Liver (tissue), 9 donors: Measurements from ENCODE around the gene SRGAP1. TPM values are rescaled to one million over a fixed set of nuclear protein-coding genes. Genes with fewer than 3 reads are reported as not detected.

ENCODE experiments used
- DNase-seq: peaks from one replicate; pipeline ENCODE4 v3.0.0-alpha.2; 2017; ENCODE audit warnings: low spot score
- H3K27ac ChIP-seq, 2 donors: one replicate each; pipeline ENCODE4 v1.7.0; 2013; ENCODE audit warnings: inconsistent platforms in 2 of 2, low read length in 2 of 2, control low read depth in 1 of 2, low read depth in 1 of 2, mild to moderate bottlenecking in 1 of 2
- H3K27me3 ChIP-seq, 4 donors: one replicate each; pipeline versions ENCODE4 v1.6.1 to v1.7.0; 2013; ENCODE audit warnings: low read length in 3 of 4, inconsistent platforms in 1 of 4, mild to moderate bottlenecking in 1 of 4, moderate library complexity in 1 of 4; ENCODE audit not compliant: control insufficient read depth in 4 of 4, insufficient read depth in 4 of 4
- H3K36me3 ChIP-seq, 4 donors: one replicate each; pipeline versions ENCODE4 v1.6.1 to v1.7.0; 2013; ENCODE audit warnings: low read length in 3 of 4, mild to moderate bottlenecking in 3 of 4, low read depth in 1 of 4, moderate library complexity in 1 of 4; ENCODE audit not compliant: control insufficient read depth in 4 of 4, insufficient read depth in 3 of 4
- H3K4me1 ChIP-seq, 4 donors: one replicate each; pipeline versions ENCODE4 v1.6.1 to v1.7.0; 2013; ENCODE audit warnings: low read length in 3 of 4, mild to moderate bottlenecking in 3 of 4, moderate library complexity in 1 of 4; ENCODE audit not compliant: control insufficient read depth in 4 of 4, insufficient read depth in 4 of 4
- H3K4me3 ChIP-seq, 3 donors: one replicate each; pipeline versions ENCODE4 v1.6.1 to v1.7.0; 2013; ENCODE audit warnings: low read length in 3 of 3, control low read depth in 1 of 3, low read depth in 1 of 3, mild to moderate bottlenecking in 1 of 3
- H3K9ac ChIP-seq, 2 donors: one replicate each; pipeline ENCODE4 v1.7.0; 2013; ENCODE audit warnings: low read length in 2 of 2, mild to moderate bottlenecking in 2 of 2, moderate library complexity in 2 of 2, control low read depth in 1 of 2, low read depth in 1 of 2
- H3K9me3 ChIP-seq, 4 donors: one replicate each; pipeline versions ENCODE4 v1.6.1 to v1.7.0; 2013; ENCODE audit warnings: low read length in 3 of 4; ENCODE audit not compliant: control insufficient read depth in 4 of 4
- CTCF ChIP-seq: fragments of 150-350 bp; IDR thresholded peaks from 2 replicates; pipeline ENCODE4 v1.5.1; 2017; ENCODE audit warnings: improper control_type of control experiment, low read depth, low read length; ENCODE audit not compliant: missing input control
- EGR1 ChIP-seq, 2 donors: IDR thresholded peaks; 2 replicates each; pipeline ENCODE4 v1.6.1; 2016 to 2018; ENCODE audit warnings: antibody characterized with exemption in 2 of 2, low read depth in 2 of 2
- FOXA1 ChIP-seq: IDR thresholded peaks from 2 replicates; pipeline ENCODE4 v1.6.1; 2016; ENCODE audit warnings: antibody characterized with exemption
- GABPA ChIP-seq, 2 donors: IDR thresholded peaks in 1 of 2; conservative IDR thresholded peaks in 1 of 2; 2 replicates each; pipeline ENCODE4 v1.6.1; 2016; ENCODE audit warnings: antibody characterized with exemption in 2 of 2, mild to moderate bottlenecking in 1 of 2, moderate library complexity in 1 of 2
- HNF4A ChIP-seq, 2 donors: conservative IDR thresholded peaks; 2 replicates each; pipeline ENCODE4 v1.6.1; 2016; ENCODE audit warnings: antibody characterized with exemption in 2 of 2, mild to moderate bottlenecking in 2 of 2
- HNF4G ChIP-seq: IDR thresholded peaks from 2 replicates; pipeline ENCODE4 v1.6.1; 2016; ENCODE audit warnings: antibody characterized with exemption
- JUND ChIP-seq, 2 donors: IDR thresholded peaks; 2 replicates each; pipeline ENCODE4 v1.6.1; 2016; ENCODE audit warnings: antibody characterized with exemption in 2 of 2
- MAX ChIP-seq: IDR thresholded peaks from 2 replicates; pipeline ENCODE4 v1.6.1; 2016; ENCODE audit warnings: antibody characterized with exemption
- NR2F2 ChIP-seq: IDR thresholded peaks from 2 replicates; pipeline ENCODE4 v1.6.1; 2016; ENCODE audit warnings: antibody characterized with exemption
- RAD21 ChIP-seq, 2 donors: IDR thresholded peaks; 2 replicates each; pipeline ENCODE4 v1.6.1; 2016; ENCODE audit warnings: antibody characterized with exemption in 2 of 2, mild to moderate bottlenecking in 2 of 2
- RXRA ChIP-seq, 2 donors: IDR thresholded peaks; 2 replicates each; pipeline ENCODE4 v1.6.1; 2017 to 2018; ENCODE audit warnings: antibody characterized with exemption in 2 of 2, mild to moderate bottlenecking in 1 of 2
- SP1 ChIP-seq: IDR thresholded peaks from 2 replicates; pipeline ENCODE4 v1.6.1; 2018; ENCODE audit warnings: antibody characterized with exemption, mild to moderate bottlenecking
- TAF1 ChIP-seq: conservative IDR thresholded peaks from 2 replicates; pipeline ENCODE4 v1.6.1; 2016; ENCODE audit warnings: antibody characterized with exemption, mild to moderate bottlenecking
- YY1 ChIP-seq: IDR thresholded peaks from 2 replicates; pipeline ENCODE4 v1.6.1; 2016; ENCODE audit warnings: antibody characterized with exemption, mild to moderate bottlenecking
- ZBTB33 ChIP-seq: IDR thresholded peaks from 2 replicates; pipeline ENCODE4 v1.6.1; 2016; ENCODE audit warnings: antibody characterized with exemption
- WGBS: extraction: QIAGEN DNeasy Blood & Tissue Kit; methylation state at CpG from one replicate; pipeline ENCODE4 v1.1.7; 2013; 5-methylcytosine and 5-hydroxymethylcytosine counted together
- polyA plus RNA-seq, 2 donors: library from polyadenylated mRNA; stranded (reverse) in 1 of 2; unstranded in 1 of 2; fragments of 200-250 nt in 1 of 2; fragments of >200 nt in 1 of 2; fragmentation: Nextera tagmentation in 1 of 2; extraction: Ambion mirVana in 1 of 2; gene quantifications; one replicate each; pipeline versions ENCODE4 v1.2.1 to v1.2.3, GENCODE V29; 2013 to 2015
- total RNA-seq, 2 donors: library from RNA; depleted of rRNA; stranded (reverse); fragments of >200 nt; gene quantifications; one replicate each; pipeline ENCODE4 v1.2.3, GENCODE V29; 2014
- TF ChIP-seq, protein P1 (sequence below): IDR thresholded peaks from 2 replicates; pipeline ENCODE4 v1.6.1; 2016; ENCODE audit warnings: antibody characterized with exemption
- TF ChIP-seq, protein P2 (sequence below): IDR thresholded peaks from 2 replicates; pipeline ENCODE4 v1.6.1; 2016; ENCODE audit warnings: antibody characterized with exemption, mild to moderate bottlenecking
- donor health status: healthy.
- donor health status: healthy.
- donor health status: healthy.
- donor health status: healthy.
- donor health status: healthy.

SRGAP1 gene
- total and polyA plus RNA-seq, 4 donors = 0.28 to 1.3 (median 0.85) TPM

DNA sequence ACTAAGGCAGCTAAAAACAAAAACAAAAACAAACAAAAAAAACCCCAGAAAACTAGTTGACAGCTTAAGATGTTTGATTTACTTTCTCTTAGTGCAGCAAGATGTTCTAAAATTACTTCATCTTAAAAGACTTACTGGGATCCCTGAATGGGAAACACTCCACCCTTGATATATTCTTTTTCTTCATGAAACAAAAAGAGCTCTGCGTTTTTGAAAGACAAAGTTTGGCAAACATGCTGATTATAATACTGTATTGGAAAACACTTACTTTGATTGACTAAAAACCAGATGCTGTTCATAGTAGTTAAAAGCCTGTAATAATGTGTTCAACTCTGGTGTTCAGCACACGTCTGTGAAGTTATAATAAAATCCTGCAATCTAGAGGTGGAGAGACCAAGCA lies 136.8 kb downstream of the SRGAP1 start:
- peaks cover 0 to 10% (median 2%) of the 10 kb centered on the region in 4 donors for H3K4me1 ChIP-seq
- H3K9me3 ChIP-seq = no peaks in the 10 kb centered on the region
- TF ChIP-seq EGR1 (IDR thresholded peaks at IDR 0.05; ENCODE audit: low read depth in 2 of 2) (no peak), ZBTB33 (no peak), HNF4G (no peak), TAF1 (no peak), JUND (IDR thresholded peaks at IDR 0.05) (no peak), SP1 (no peak), YY1 (no peak), GABPA (IDR thresholded peaks at IDR 0.05 in 1 of 2, conservative IDR thresholded peaks at IDR 0.05 in 1 of 2) (no peak), RXRA (IDR thresholded peaks at IDR 0.05) (no peak), FOXA1 (no peak)
- TF ChIP-seq, protein P1, sequence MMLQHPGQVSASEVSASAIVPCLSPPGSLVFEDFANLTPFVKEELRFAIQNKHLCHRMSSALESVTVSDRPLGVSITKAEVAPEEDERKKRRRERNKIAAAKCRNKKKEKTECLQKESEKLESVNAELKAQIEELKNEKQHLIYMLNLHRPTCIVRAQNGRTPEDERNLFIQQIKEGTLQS = no peak
- TF ChIP-seq, protein P2, sequence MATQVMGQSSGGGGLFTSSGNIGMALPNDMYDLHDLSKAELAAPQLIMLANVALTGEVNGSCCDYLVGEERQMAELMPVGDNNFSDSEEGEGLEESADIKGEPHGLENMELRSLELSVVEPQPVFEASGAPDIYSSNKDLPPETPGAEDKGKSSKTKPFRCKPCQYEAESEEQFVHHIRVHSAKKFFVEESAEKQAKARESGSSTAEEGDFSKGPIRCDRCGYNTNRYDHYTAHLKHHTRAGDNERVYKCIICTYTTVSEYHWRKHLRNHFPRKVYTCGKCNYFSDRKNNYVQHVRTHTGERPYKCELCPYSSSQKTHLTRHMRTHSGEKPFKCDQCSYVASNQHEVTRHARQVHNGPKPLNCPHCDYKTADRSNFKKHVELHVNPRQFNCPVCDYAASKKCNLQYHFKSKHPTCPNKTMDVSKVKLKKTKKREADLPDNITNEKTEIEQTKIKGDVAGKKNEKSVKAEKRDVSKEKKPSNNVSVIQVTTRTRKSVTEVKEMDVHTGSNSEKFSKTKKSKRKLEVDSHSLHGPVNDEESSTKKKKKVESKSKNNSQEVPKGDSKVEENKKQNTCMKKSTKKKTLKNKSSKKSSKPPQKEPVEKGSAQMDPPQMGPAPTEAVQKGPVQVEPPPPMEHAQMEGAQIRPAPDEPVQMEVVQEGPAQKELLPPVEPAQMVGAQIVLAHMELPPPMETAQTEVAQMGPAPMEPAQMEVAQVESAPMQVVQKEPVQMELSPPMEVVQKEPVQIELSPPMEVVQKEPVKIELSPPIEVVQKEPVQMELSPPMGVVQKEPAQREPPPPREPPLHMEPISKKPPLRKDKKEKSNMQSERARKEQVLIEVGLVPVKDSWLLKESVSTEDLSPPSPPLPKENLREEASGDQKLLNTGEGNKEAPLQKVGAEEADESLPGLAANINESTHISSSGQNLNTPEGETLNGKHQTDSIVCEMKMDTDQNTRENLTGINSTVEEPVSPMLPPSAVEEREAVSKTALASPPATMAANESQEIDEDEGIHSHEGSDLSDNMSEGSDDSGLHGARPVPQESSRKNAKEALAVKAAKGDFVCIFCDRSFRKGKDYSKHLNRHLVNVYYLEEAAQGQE = no peak
- H3K27ac ChIP-seq = no peak overlapping the region
- H3K9ac ChIP-seq = no peak overlapping the region
- no peaks in the 10 kb centered on the region for H3K27me3 ChIP-seq
- no peak overlapping the region for H3K4me3 ChIP-seq
- 91% methylated on average over 2 of the region's 2 CpGs for WGBS
- no peaks in the 10 kb centered on the region for H3K36me3 ChIP-seq
- DNase-seq = no peak

- H3K27ac ChIP-seq = no peak overlapping the region
- no peak for TF ChIP-seq FOXA1
- TF ChIP-seq RAD21 (IDR thresholded peaks at IDR 0.05) = no peak
- no peak for TF ChIP-seq NR2F2
- TF ChIP-seq MAX = no peak
- TF ChIP-seq RXRA (IDR thresholded peaks at IDR 0.05) = no peak
- TF ChIP-seq CTCF = no peak
- TF ChIP-seq, protein P1 = no peak
- TF ChIP-seq EGR1 (IDR thresholded peaks at IDR 0.05; ENCODE audit: low read depth in 2 of 2) = no peak
- TF ChIP-seq, protein P2 = no peak
- no peak for TF ChIP-seq JUND (IDR thresholded peaks at IDR 0.05)
- no peak for TF ChIP-seq HNF4G
- TF ChIP-seq HNF4A (conservative IDR thresholded peaks at IDR 0.05) = no peak
- TF ChIP-seq TAF1 = no peak
- no peak for TF ChIP-seq SP1
- H3K36me3 ChIP-seq = no peaks in the 10 kb centered on the region
- 93% methylated on average over 4 of the region's 4 CpGs for WGBS
- H3K4me3 ChIP-seq = no peak overlapping the region
- H3K4me1 ChIP-seq = no peaks in the 10 kb centered on the region
- no peak for DNase-seq
- no peaks in the 10 kb centered on the region for H3K27me3 ChIP-seq
- H3K9ac ChIP-seq = no peak overlapping the region
- H3K9me3 ChIP-seq = no peaks in the 10 kb centered on the region
These were observed 138.2 kb downstream of the SRGAP1 start for GRCh38 chr12:63982604-63983295.
